Iris pigment epithelial cell (primary cell): ENCODE data around the gene CCRL2.
"Not testable (repeated sequence)": the region's sequence is repeated elsewhere in the genome, so short reads cannot be mapped to it uniquely, and the experiment has no call there.

ENCODE experiments used
- DNase-seq: peaks from one replicate; pipeline ENCODE4 v3.0.0-alpha.2; 2011; ENCODE audit warnings: low read depth

CCRL2 gene

DNA sequence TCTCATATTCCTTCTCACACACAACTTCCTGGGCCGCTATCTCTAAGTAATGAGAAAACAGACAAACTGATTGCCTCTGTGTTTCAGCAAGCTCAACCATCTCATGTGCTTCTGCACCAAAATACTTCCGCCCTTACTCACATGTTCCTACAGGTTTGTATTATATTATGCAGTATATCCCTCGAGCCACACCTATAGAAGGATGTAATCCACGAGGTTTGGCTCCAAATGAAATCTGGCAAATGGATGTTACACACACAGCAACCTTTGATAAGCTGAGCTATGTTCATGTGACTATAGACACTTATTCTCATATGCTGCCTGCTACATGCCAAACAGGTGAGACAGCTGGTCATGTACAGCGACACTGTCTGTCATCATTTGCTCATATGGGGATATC lies 22.6 kb downstream of the CCRL2 start:
- DNase-seq: no peak

GRCh38 chr3:46430879-46431278 lies 23.8 kb downstream of the CCRL2 start:
- not testable (repeated sequence) for DNase-seq

GRCh38 chr3:46431905-46432304 lies 24.8 kb downstream of the CCRL2 start:
- DNase-seq: not testable (repeated sequence)

DNA sequence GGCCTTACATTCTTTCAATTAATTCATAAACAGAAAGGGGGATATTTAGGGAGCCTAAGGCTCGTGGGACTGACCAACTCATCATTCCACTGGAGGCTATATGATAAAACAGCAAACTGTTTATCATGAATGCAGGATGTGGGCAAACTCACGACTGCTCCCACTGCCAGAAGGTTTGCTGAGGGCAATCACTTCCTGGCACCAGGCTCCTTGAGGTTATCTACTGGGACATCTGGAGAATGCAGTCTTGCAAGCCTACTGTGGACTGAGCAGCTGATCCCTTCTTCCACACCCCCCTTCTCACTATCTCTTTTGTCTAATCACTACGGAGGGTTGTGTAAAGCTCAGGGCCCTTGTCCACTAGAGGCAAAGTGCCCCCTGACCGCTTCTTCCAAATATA lies 26.1 kb downstream of the CCRL2 start:
- DNase-seq: not testable (repeated sequence)

DNA sequence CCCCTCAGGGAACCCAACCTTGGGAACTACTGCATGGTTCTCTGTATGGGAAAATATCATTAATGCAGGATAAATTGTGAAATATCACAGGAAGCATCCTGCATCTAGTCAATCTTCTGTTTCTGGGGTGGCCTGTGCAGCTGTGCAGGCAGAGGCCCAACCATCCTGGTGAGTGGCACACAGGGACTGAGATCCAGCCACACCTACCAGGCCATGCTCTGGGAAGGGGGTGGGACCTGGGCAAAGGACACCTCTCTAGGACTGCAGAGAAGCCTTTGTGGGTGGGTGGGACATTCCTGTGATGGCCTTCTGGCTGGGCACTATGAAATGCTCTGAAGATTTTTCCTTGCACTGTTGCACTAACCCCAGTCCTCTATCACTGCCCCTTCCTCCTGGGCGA lies 26.8 kb downstream of the CCRL2 start:
- DNase-seq: no peak

DNA sequence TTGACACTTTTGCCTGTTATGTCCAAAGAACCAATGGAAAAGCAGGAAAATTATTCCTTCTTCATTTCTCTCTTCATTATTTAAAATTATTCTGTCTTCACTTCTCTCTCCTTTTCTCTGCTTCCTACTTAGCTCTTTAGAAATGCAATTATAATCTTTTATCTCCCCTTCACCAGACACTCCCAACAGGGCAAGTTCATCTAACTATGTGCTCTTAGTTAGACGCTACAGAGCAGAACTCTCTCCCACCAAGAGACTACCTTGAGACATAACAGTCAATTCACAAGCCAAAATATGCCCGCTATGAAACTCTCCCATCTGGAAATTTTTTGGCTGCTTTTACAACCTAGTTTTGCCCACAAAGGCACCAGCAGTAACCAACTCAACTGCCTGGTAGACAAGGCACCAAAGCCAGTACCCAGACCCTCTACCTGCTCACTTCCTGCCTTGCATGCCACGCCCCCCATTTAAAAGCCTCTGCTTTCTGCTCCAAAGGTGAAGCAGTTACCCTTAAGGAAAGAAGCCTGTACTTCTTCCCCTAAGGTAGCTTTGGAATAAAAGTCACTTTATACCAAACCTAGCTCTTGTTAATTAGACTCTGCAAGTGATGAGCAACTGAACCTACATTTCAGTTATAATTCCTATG lies 28.1 kb downstream of the CCRL2 start:
- DNase-seq: no peak

DNA sequence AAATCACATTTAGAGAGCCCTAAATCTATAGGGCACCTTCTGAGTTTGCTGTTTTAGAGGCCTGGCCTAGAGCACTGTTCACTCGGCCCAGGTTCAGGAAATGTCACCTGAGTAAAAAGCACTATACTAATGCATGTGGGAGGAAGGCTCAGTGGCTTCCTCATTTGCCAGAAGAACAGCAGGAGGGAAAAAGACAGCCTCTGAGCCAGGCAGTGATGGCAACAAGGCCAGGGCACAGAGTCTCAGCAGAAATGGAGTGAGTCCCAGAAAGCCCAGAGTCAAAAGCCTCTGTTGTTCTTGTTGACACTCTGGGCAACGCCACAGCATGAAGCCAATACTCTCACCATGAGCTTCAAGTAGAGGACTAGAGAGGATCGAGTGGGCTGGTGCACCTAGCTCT lies 31.8 kb downstream of the CCRL2 start:
- DNase-seq: no peak

DNA sequence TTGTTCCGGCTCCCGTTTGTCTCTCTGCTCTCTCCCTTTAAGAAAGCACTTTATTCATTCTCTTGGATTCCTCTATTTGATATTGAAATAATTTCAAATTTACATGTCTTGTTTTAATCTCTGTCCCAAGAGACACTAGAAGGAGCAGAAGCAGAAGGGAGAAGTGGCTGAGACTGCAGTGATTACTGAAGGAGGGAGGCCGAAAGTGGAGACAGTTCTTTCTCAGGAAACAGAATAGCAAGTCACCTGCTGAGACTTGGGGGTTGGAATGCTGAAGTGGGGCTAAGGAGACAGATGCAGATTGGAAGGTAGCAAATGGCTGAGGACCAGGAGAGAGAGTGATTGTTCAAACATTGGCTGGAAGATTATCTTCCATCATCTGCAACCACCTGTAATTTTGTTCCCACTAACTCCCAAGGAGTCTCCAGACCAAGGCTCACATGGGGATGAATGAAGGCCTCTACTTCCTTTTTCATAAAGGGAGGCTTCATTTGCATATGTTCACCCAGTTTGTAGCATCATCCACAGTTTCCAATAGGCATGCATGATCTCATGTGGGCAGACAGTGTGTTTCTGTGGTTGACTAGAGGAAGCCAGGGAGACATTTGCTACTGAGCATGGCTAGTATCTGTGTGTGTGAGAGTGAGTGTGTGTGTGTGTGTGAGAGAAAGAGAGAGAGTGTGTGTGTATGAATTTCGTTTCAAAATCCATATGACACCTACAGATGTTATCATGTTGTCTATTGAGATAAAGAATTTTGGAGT lies 33.7 kb downstream of the CCRL2 start:
- no peak for DNase-seq

DNA sequence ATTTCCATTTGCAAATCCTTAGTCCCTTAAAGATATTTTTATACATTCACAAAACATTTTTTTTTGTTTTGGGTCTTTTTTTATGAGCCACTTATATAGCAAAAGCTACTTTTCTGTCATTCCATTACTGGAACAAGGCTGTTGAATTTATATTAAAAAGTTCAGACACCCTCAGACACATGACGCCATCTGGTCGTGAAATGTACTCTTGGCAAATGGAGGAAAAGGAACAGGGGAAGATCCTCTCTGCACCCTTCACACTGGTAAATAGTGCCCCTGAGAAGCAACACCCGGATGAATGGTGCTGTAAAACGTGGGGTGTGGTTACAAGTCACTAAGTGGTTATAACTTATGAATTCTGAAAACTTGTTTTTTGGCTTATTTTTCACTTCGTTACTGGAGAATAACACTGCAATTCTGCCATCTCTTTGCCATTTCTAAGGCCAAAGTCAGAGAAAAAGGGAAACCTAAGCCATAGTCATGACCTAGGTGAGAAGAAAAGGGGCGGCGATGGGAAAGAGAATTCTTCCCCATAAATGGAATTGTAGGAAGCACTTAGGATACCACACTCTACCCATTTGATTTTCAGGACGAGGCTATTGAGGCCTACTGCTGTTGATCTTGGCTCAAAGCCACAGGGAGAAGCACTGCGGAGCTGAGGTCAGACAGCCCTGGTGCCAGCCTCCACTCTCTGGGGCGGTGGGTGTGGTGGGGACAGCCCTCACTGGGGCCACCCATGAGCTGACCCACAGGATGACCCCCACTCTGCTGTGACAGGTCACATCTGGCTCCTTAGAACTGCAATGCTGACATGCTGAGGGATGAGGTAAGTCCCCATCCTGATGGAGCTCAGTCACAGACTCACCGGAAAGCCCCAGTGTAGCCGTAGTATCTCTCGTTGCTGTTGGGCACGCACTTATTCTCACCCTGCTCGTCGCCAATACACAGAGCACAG lies 35.8 kb downstream of the CCRL2 start:
- DNase-seq: peak; percentile 29

- DNase-seq: no peak
Measured at GRCh38 chr3:46447228-46447985, 40.3 kb downstream of the CCRL2 start.

DNA sequence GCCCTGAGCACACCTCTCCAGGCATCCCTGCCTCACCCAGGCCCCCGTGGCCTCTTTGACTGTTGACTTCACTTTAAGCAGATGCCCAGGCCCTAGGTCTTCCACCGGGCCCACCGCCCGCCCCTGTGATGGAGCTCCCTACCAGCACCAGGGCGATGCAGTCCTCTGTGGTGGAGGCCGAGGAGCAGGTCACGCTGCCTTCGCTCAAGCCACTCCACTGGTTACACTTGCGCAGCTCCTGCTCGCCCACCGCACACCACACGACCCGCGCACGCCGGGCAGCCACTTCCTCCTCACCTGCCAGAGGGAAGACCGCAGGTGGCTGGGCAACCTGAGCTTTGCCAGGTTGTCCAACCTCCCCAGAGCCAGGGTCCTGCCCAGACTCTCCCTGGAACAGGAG lies 41.7 kb downstream of the CCRL2 start:
- DNase-seq: no peak

DNA sequence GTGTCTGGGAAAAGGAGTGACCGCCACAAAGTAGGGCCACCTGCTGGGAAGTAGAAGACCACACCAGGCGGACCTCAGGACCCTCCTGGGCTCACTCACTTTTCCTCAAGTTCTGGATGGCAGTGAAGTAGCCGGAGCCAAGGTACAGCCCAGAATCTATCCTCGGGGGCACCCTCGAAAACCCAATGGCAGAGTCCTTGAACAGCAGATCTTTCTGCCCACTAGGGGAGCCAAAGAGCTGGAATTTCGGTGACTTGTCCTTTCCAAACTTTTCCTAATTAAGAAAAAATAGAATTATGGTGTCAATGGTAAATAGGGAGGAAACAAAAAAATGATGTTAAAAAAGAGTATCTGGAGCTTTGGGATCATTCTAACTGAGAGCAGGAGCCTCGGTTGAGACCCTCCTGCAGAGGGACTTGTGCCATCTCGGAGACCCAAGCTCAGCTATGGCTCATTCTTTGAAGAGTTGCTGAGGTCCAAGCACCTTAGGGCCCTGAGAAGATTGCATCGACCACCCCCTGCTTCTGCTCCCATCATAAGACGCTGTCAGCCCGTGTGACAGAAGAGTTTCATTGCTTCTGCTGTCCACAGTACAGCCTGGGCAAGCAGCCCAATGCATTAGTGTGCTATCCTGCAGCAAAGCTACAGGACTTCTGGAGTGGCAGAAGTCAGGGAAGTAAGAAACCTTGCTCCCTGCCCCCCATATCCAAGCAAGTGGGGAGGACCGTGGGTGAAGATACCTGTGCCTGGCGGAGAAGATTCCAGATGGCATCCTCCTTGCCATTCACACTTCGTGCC lies 42.9 kb downstream of the CCRL2 start:
- DNase-seq: no peak

GRCh38 chr3:46453526-46454208 lies 46.6 kb downstream of the CCRL2 start:
- DNase-seq: no peak

DNA sequence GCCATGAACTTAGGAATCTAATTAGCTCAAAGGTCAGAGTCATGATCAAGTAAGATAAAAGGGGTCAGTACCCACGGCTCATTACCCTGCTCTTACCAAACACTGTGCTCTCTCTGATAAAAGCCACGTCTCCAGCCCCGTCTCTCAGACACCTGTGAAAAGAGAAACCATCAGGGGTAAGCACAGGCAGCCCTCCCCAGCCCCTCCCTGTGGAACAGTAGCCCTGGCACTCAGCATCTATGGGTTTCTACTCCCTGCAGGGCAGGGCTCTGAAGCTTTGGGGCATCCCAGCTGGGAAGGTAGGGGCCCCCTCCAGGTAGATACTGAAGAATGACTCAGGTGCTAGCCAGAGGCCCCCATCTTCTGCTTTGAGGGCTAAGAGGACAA lies 47.1 kb downstream of the CCRL2 start:
- DNase-seq: no peak

- no peak for DNase-seq
Measured at GRCh38 chr3:46454606-46455005, 47.5 kb downstream of the CCRL2 start.

DNA sequence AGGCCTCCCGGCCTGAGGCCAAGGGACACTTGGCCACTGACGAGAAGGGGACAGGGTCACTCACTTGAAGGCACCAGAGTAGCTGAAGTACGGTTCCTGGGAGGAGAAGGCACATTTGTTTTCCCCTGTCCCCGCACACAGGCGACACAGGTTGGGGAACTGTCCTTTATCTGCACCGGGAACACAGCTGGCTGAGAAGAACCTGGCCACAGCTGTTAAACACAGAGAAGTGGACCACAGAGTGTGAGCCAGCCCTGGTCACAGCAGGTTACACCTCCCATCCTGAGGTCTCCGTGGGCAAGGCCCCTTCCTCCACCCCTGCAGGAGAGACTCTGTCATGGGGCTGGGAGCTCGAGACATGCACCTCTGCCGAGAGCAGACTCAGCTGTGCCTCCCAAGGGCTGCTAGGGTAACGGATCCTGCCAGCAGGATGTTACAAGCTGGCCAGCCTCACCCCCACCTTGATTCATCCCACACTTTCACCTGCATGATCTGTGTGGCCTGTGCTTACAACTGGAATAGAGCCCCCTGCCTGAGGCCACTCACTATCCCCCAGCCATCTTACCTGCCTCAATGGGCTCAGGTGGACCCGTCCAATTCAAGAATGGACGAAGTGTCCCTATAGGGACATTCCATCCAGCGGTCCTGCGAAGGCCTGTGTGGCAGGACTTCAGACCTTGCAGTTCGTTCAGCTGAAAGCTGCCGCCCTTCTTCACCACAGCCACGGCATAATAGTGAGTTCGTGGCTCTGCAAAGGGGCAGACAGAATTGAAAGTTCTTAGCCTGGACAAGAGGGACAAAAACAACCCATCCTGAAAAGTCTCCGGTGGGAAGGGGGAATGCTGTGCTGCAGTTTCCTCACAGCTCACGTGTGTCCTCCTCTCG lies 48.4 kb downstream of the CCRL2 start:
- DNase-seq: no peak

DNA sequence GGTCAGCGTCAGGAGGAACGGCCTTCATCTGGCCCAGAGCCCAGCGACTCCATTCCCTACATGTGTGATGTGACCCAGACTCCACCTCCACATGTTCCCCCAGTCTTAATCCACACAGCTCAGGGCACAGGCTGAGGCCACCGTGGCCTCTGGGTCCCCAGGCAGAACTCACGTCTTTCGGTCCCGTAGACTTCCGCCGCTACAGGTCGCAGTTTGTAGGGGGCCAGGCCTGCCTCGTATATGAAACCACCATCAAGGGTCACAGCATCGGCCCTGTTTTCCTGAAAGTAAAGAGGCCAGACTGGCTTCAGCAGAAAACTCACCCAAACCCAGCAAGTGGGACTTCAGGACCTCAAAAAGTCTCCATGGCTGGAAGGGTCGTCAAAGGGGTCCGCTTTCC lies 49.1 kb downstream of the CCRL2 start:
- DNase-seq: no peak
